ENCODE data around the gene PARP6.

DNA sequence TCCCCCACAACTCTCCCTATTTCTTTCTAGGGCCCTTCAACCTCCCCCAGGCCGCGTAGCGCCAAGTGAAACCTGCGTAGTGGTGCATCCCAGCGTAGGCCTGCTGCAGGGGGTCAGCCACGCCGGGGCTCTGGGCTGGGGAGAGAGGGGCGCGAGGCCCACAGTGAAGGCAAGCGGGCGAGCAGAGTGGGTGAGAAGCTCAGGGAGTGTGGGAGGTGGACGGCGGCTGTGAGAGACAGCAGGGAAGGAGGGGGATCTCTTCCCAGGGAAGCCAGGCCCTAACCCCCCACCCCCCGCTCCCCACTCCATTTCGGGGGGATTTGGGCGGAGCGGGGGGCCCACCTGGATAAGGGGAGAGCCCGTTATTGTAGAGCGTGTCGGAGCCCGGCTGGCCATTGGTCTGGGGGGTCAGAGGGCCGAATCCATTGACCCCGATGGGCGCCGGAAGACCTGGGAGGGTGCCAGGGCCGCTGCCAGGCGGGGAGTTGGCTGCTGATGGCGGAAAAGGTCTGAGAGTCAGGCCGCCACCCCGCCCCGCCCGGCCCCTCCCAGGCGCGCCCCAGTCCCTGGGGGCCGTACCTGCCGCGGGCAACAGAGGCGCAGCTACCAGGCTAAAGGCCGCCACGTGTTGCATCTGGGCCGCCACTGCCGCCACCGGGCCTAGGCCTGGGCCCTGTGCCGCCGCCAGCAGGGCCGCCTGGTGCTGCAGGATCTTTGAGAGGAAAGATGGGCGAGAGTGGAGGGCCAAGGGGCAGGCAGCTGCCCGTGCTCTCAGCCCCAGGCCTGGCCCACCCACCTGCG, 16.6 kb upstream of the PARP6 start:
- TF ChIP-seq, protein P1, sequence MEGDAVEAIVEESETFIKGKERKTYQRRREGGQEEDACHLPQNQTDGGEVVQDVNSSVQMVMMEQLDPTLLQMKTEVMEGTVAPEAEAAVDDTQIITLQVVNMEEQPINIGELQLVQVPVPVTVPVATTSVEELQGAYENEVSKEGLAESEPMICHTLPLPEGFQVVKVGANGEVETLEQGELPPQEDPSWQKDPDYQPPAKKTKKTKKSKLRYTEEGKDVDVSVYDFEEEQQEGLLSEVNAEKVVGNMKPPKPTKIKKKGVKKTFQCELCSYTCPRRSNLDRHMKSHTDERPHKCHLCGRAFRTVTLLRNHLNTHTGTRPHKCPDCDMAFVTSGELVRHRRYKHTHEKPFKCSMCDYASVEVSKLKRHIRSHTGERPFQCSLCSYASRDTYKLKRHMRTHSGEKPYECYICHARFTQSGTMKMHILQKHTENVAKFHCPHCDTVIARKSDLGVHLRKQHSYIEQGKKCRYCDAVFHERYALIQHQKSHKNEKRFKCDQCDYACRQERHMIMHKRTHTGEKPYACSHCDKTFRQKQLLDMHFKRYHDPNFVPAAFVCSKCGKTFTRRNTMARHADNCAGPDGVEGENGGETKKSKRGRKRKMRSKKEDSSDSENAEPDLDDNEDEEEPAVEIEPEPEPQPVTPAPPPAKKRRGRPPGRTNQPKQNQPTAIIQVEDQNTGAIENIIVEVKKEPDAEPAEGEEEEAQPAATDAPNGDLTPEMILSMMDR (IDR thresholded peaks at IDR 0.05; ENCODE audit: low read length) = no peak
- TF ChIP-seq EZH2 (IDR thresholded peaks at IDR 0.05; ENCODE audit: borderline replicate concordance, low read length) = no peak

Data from OCI-LY1 (cell line).